H1 (cell line): ENCODE data around the gene PCBD1. TPM values are rescaled to one million over a fixed set of nuclear protein-coding genes. Genes with fewer than 3 reads are reported as not detected.

Experiments used
- CHD2 ChIP-seq: IDR thresholded peaks from 2 replicates; pipeline ENCODE4 v1.6.1; 2012; ENCODE audit warnings: low read length, improper control_type of control experiment
- CHD7 ChIP-seq: fragments of 300-600 bp; sonication (generic); IDR thresholded peaks from 2 replicates; pipeline ENCODE4 v1.7.1; 2012; ENCODE audit warnings: low read length, moderate library complexity, mild to moderate bottlenecking, inconsistent platforms; ENCODE audit not compliant: insufficient replicate concordance
- EZH2 ChIP-seq: fragments of 200-600 bp; sonication (generic); IDR thresholded peaks from 2 replicates; pipeline ENCODE4 v1.7.1; 2012; ENCODE audit warnings: low read depth, mild to moderate bottlenecking, moderate library complexity, low read length, inconsistent platforms; ENCODE audit not compliant: severe bottlenecking
- GABPA ChIP-seq: IDR thresholded peaks from 2 replicates; pipeline ENCODE4 v1.6.1; 2011; ENCODE audit warnings: mild to moderate bottlenecking, low read length, moderate library complexity, borderline replicate concordance; ENCODE audit not compliant: insufficient read depth
- GTF2F1 ChIP-seq: IDR thresholded peaks from 2 replicates; pipeline ENCODE4 v1.6.1; 2012; ENCODE audit warnings: low read depth, low read length, improper control_type of control experiment, borderline replicate concordance
- HDAC6 ChIP-seq: IDR thresholded peaks from one replicate; pipeline ENCODE4 v1.7.1; 2012; ENCODE audit warnings: low read depth, mild to moderate bottlenecking, inconsistent platforms, low read length, moderate library complexity
- KDM1A ChIP-seq: fragments of 200-600, 300-600 bp; sonication (generic); IDR thresholded peaks from 2 replicates; pipeline ENCODE4 v1.7.1; 2016; ENCODE audit warnings: mild to moderate bottlenecking, low read length, borderline replicate concordance
- PHF8 ChIP-seq: fragments of 200-600 bp; sonication (generic); conservative IDR thresholded peaks from 2 replicates; pipeline ENCODE4 v1.7.1; 2012; ENCODE audit warnings: low read depth, mild to moderate bottlenecking, inconsistent platforms, low read length, moderate library complexity
- SAP30 ChIP-seq: fragments of 300-600 bp; sonication (generic); IDR thresholded peaks from 2 replicates; pipeline ENCODE4 v1.7.1; 2012; ENCODE audit warnings: low read length, moderate library complexity, mild to moderate bottlenecking, inconsistent platforms; ENCODE audit not compliant: insufficient read depth, insufficient replicate concordance
- SP1 ChIP-seq: IDR thresholded peaks from 2 replicates; pipeline ENCODE4 v1.6.1; 2011; ENCODE audit warnings: low read depth, low read length
- TEAD4 ChIP-seq: IDR thresholded peaks from 2 replicates; pipeline ENCODE4 v1.6.1; 2012; ENCODE audit warnings: low read depth, low read length, inconsistent platforms, mixed read lengths
- ZNF274 ChIP-seq: IDR thresholded peaks from 2 replicates; pipeline ENCODE4 v1.7.0; 2012; ENCODE audit warnings: low read length, borderline replicate concordance; ENCODE audit errors: extremely low read depth
- polyA plus RNA-seq, 7 experiments: library from polyadenylated mRNA; depleted of rRNA in 3 of 7; stranded (reverse) in 5 of 7; unstranded in 2 of 7; fragments of >200 nt in 5 of 7; fragments of 200-250 nt in 2 of 7; gene quantifications; 1 replicate in 5 of 7; 2 replicates in 1 of 7; 4 replicates in 1 of 7; pipeline versions ENCODE4 v1.2.1 to v1.2.3, GENCODE V29; 2011 to 2013; ENCODE audit warnings: missing spikeins in 2 of 7, mixed read lengths in 2 of 7
- total RNA-seq: library from RNA; stranded (reverse); fragmentation: NEBNext Ultra II Directional; extraction: Animal tissue kit (Norgen Biotek cat#: 25700); gene quantifications from 2 replicates; pipeline ENCODE4 v1.2.1, GENCODE V29; 2021

Gene PCBD1
- total and polyA plus RNA-seq, 2 of the 8 experiments (the other 6 are each of a cell fraction or from before 2014, with no cell fraction given): 46.5 to 55.0 TPM

GRCh38 chr10:70915806-70916205 lies 27.4 kb upstream of the PCBD1 start (continued):
- no peak for TF ChIP-seq CHD7
- TF ChIP-seq KDM1A: no peak
- no peak for TF ChIP-seq EZH2
- TF ChIP-seq TEAD4: no peak
- TF ChIP-seq HDAC6: no peak
- no peak for TF ChIP-seq SP1
- no peak for TF ChIP-seq GABPA
- no peak for TF ChIP-seq ZNF274
- no peak for TF ChIP-seq SAP30
- no peak for TF ChIP-seq CHD2
- TF ChIP-seq GTF2F1: no peak
- TF ChIP-seq PHF8: no peak
